Keratinocyte (primary cell): ENCODE results near the gene EHBP1. TPM values are rescaled to one million over a fixed set of nuclear protein-coding genes. Genes with fewer than 3 reads are reported as not detected.

Source experiments
- DNase-seq: peaks from one replicate; pipeline ENCODE4 v3.0.0-alpha.2; 2011; ENCODE audit warnings: low read depth, missing footprints, low spot score
- FAIRE-seq: peaks from 2 replicates; lab custom pipeline; 2011; peaks lifted over from hg19 to GRCh38; lab: Jason Lieb, UNC
- H2AFZ ChIP-seq: 2 replicates; pipeline ENCODE4 v1.6.0; 2012; ENCODE audit warnings: low read length, control low read depth, inconsistent platforms; ENCODE audit not compliant: control insufficient read depth
- H3K27ac ChIP-seq: 2 replicates; pipeline ENCODE4 v1.5.1; 2011; ENCODE audit warnings: low read length; ENCODE audit not compliant: control insufficient read depth, insufficient read depth
- H3K27me3 ChIP-seq: 3 replicates; pipeline ENCODE4 v1.6.0; 2011; ENCODE audit warnings: low read length; ENCODE audit not compliant: control insufficient read depth, insufficient read depth; ENCODE audit errors: extremely low read depth
- H3K36me3 ChIP-seq, 2 experiments: 2 replicates in 1 of 2; 3 replicates in 1 of 2; pipeline ENCODE4 v1.5.1; 2011; ENCODE audit warnings: low read length in 2 of 2, mild to moderate bottlenecking in 1 of 2; ENCODE audit not compliant: control insufficient read depth in 2 of 2, insufficient read depth in 2 of 2; ENCODE audit errors: extremely low read depth in 1 of 2
- H3K4me1 ChIP-seq: 3 replicates; pipeline ENCODE4 v1.5.1; 2011; ENCODE audit warnings: low read length; ENCODE audit not compliant: control insufficient read depth, insufficient read depth; ENCODE audit errors: extremely low read depth
- H3K4me2 ChIP-seq: 3 replicates; pipeline ENCODE4 v1.6.0; 2011; ENCODE audit warnings: low read depth, low read length; ENCODE audit not compliant: control insufficient read depth, insufficient read depth; ENCODE audit errors: extremely low read depth
- H3K4me3 ChIP-seq, 3 experiments: fragments of 200-600 bp in 1 of 3; sonication (generic) in 1 of 3; 2 replicates in 2 of 3; 3 replicates in 1 of 3; pipeline ENCODE4 v1.5.1; 2011 to 2016; ENCODE audit warnings: low read length in 3 of 3, mild to moderate bottlenecking in 3 of 3, control low read depth in 2 of 3, inconsistent platforms in 1 of 3, low read depth in 1 of 3, mixed read lengths in 1 of 3, mixed run types in 1 of 3, moderate library complexity in 1 of 3; ENCODE audit not compliant: control insufficient read depth in 2 of 3, insufficient read depth in 2 of 3; ENCODE audit errors: extremely low read depth in 1 of 3
- H3K79me2 ChIP-seq: 2 replicates; pipeline ENCODE4 v1.6.0; 2012; ENCODE audit warnings: low read length; ENCODE audit not compliant: control insufficient read depth, insufficient read depth
- H3K9ac ChIP-seq: 3 replicates; pipeline ENCODE4 v1.6.0; 2011; ENCODE audit warnings: low read length; ENCODE audit not compliant: control insufficient read depth, insufficient read depth; ENCODE audit errors: extremely low read depth
- H3K9me1 ChIP-seq: 3 replicates; pipeline ENCODE4 v1.6.0; 2011; ENCODE audit warnings: low read length; ENCODE audit not compliant: control insufficient read depth, insufficient read depth; ENCODE audit errors: extremely low read depth
- H3K9me3 ChIP-seq: 2 replicates; pipeline ENCODE4 v1.5.1; 2012; ENCODE audit warnings: low read depth, low read length; ENCODE audit not compliant: control insufficient read depth
- H4K20me1 ChIP-seq: 3 replicates; pipeline ENCODE4 v1.6.0; 2011; ENCODE audit warnings: low read length; ENCODE audit not compliant: control insufficient read depth, insufficient read depth; ENCODE audit errors: extremely low read depth
- EZH2 ChIP-seq: IDR thresholded peaks from one replicate; pipeline ENCODE4 v1.6.1; 2012; ENCODE audit warnings: inconsistent platforms, mild to moderate bottlenecking, low read length, moderate library complexity
- dilution Hi-C: fragments of 300-500 bp; cut with MboI; formaldehyde crosslinking; loops from one replicate; pipeline ENCODE4 v1.7.0; 2020; ENCODE audit warnings: low sequenced_read_pairs; ENCODE audit not compliant: extremely low pct_ligation_motif_present
- polyA plus RNA-seq, 5 experiments: library from polyadenylated mRNA; depleted of rRNA in 3 of 5; stranded (reverse) in 3 of 5; stranded (forward) in 1 of 5; unstranded in 1 of 5; fragments of >200 nt; gene quantifications; 1 replicate in 1 of 5; 2 replicates in 3 of 5; 3 replicates in 1 of 5; pipeline versions ENCODE4 v1.2.1 to v1.2.3, GENCODE V29; 2011 to 2012; ENCODE audit warnings: missing spikeins in 2 of 5, low read depth in 1 of 5, low replicate concordance in 1 of 5
- TF ChIP-seq, protein P1 (sequence below), 3 experiments: IDR thresholded peaks in 1 of 3; conservative IDR thresholded peaks in 1 of 3; optimal IDR thresholded peaks in 1 of 3; 2 replicates in 2 of 3; 3 replicates in 1 of 3; pipeline versions ENCODE3 to v1.5.1; 2011; ENCODE audit warnings: low read length in 3 of 3, mild to moderate bottlenecking in 3 of 3, moderate library complexity in 2 of 3, control low read depth in 1 of 3, inconsistent platforms in 1 of 3; ENCODE audit not compliant: insufficient read depth in 2 of 3; ENCODE audit errors: extremely low read depth in 1 of 3

EHBP1 gene
- polyA plus RNA-seq, 1 donor (not counting 4 experiments of a cell fraction or from before 2014, with no cell fraction given) = 59.0 TPM

DNA sequence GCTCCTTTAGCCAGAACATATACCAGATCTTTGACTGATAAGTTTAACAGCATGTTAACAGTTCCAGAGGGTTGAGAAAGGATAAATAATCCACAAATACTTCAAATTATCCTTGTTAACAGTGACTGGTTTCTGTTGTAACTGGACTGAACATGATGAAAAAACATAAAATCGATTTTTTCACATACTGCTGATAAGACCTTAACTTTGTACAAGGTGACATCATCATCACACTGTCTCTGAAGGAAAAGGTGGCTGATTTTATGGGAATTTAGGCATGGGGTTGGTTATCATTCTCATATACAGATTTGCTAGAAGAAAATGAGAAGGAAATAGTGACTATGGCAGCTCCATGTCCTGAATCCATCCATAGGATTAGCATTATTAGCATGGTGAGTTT, 381.2 kb downstream of the EHBP1 start:
- Histone ChIP-seq H3K27ac (no peak overlapping the region), H3K4me1 (no peaks in the 10 kb centered on the region), H3K36me3 (no peaks in the 10 kb centered on the region), H3K79me2 (no peaks in the 10 kb centered on the region), H3K9me3 (no peaks in the 10 kb centered on the region), H3K9ac (no peak overlapping the region), H3K4me3 (no peak overlapping the region), H2AFZ (no peak overlapping the region), H4K20me1 (no peaks in the 10 kb centered on the region), H3K9me1 (no peaks in the 10 kb centered on the region), H3K4me2 (no peak overlapping the region), H3K27me3 (no peaks in the 10 kb centered on the region)
- TF ChIP-seq, protein P1, sequence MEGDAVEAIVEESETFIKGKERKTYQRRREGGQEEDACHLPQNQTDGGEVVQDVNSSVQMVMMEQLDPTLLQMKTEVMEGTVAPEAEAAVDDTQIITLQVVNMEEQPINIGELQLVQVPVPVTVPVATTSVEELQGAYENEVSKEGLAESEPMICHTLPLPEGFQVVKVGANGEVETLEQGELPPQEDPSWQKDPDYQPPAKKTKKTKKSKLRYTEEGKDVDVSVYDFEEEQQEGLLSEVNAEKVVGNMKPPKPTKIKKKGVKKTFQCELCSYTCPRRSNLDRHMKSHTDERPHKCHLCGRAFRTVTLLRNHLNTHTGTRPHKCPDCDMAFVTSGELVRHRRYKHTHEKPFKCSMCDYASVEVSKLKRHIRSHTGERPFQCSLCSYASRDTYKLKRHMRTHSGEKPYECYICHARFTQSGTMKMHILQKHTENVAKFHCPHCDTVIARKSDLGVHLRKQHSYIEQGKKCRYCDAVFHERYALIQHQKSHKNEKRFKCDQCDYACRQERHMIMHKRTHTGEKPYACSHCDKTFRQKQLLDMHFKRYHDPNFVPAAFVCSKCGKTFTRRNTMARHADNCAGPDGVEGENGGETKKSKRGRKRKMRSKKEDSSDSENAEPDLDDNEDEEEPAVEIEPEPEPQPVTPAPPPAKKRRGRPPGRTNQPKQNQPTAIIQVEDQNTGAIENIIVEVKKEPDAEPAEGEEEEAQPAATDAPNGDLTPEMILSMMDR (optimal IDR thresholded peaks at IDR 0.05 in 1 of 3, IDR thresholded peaks at IDR 0.05 in 1 of 3, conservative IDR thresholded peaks at IDR 0.05 in 1 of 3; ENCODE audit: extremely low read depth in 1 of 3, insufficient read depth in 2 of 3, low read length in 3 of 3) = no peak
- no peak for TF ChIP-seq EZH2
- DNase-seq = no peak
- dilution Hi-C loops = no loop called here
- no peak for FAIRE-seq

DNA sequence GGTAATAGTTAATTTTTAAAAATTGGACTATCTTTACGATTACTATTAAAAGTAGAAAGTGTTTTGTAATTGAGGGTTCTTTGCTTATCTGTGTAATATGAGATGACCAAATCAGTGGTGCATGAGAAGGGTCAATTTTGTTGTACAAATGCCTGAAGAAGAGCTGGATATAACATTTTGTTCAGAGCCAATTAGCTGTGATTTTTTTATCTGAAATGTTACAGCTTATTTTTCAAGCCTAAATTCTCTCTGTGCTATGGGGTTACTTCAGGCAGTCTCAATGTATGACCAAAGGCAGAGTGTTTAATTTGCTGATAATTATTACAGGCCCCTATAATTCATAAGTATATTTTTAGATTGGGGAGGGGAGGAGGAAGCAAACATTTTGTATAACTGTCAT, 386.9 kb downstream of the EHBP1 start:
- Histone ChIP-seq H3K9me1 (no peaks in the 10 kb centered on the region), H3K9ac (no peak overlapping the region), H3K9me3 (no peaks in the 10 kb centered on the region), H2AFZ (no peak overlapping the region), H3K27ac (no peak overlapping the region), H3K79me2 (no peaks in the 10 kb centered on the region), H3K4me3 (no peak overlapping the region), H3K4me1 (no peaks in the 10 kb centered on the region), H3K4me2 (no peak overlapping the region), H4K20me1 (no peaks in the 10 kb centered on the region), H3K27me3 (no peaks in the 10 kb centered on the region), H3K36me3 (no peaks in the 10 kb centered on the region)
- DNase-seq (no peak), FAIRE-seq (no peak)
- TF ChIP-seq, protein P1 (optimal IDR thresholded peaks at IDR 0.05 in 1 of 3, IDR thresholded peaks at IDR 0.05 in 1 of 3, conservative IDR thresholded peaks at IDR 0.05 in 1 of 3; ENCODE audit: extremely low read depth in 1 of 3, insufficient read depth in 2 of 3, low read length in 3 of 3) = no peak
- no peak for TF ChIP-seq EZH2
- dilution Hi-C loops = no loop called here
